ENCODE data around the gene PCDHAC2.

Gene PCDHAC2

DNA sequence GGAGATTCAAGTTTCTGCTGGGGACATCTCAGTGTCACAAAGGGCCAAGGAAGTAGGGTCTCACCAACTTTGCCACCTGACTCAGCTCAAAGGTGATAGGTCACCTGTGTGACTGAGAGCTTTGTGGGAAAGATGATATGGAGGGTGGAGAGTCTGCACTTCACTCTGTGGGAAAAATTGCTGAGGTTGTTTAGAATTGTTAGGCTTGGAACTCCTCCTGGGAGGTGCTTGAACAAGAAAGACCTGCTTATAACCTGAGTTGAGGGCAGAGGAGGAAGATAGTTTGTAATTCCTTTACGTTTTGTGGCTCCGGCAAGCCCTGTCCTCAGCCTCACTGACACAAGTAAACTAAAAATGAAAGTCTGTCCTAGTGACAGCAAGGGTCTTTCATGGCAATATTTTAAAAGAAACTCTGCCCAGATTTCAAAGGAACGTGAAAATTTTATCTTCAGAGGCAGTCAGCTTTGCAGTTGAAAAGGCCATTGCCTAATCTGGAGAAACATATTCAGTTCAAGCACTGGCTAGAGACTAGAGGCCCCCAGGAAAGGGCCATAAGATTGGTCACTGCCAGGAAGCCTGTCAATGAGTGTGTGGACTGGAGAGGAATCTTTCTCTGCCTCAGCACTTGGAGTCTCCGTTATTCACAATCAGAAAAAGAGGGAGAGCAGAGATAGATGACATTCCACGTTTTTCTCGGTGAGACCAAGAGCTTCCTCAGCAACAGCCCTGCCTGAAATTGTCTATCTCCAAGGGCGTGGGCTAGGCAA, 23.2 kb downstream of the PCDHAC2 start:
- DNase-seq, result no peak

DNA sequence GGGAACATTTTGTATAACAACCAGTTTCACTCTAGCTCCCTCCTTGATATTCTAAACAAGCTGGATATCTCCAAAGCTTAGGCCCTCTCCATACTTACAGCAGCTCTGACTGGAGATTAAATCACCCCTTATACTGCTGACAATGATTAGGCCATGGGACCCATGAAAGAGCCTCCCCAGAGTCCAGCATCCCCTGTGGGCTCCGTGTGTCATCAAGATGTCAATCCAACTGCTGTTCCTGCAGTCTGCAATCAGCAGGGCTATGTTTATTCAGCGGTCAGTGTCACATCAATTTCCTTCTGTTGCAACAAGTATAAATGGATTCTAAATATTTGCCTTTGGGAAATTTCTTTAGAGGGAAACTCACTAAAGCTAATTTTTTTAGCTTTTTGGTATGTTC, 26.6 kb downstream of the PCDHAC2 start:
- no peak for DNase-seq

DNA sequence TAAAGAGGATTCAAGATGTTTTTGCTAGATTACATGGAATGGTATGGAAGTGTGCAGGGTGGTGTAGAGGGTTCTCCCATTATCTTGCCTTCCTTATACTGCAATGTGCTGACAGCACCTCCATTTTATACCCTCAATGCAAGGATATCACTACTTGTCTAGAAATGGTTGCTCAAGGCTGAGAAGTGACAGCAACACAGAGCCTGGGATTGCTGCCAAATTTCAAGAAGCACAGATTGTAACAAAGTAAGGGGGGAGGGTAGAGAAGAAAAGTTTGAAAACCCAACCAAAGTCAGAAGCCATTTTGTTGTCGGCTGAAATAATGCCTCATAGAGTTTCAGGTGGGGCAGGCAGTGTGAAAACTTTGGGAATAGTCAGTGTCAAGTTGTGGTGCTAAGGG, 29.8 kb downstream of the PCDHAC2 start:
- no peak for DNase-seq

DNA sequence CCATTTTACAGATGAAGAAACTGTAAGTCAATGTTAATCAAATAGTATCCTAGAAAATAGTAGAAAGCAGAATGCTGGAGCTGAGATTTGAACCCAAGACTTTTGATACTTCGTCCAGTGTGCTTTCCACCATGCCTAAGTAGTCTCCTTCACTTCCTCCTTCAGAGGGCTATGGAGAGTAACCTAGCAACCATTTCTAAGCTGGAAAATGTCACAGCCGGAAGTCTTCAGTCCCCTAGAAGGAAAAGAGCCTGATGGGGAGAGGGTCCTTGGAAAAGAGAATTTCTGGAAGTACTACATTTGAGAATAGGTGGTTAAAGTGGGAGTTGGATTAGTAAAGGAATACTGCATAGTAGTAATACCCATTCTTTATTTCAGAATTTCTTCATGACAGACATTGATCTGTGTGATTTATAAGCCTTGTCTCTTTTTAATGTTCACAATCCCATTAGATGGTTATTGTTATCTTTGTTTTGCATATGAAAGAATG, 32.7 kb downstream of the PCDHAC2 start:
- DNase-seq, result no peak

DNA sequence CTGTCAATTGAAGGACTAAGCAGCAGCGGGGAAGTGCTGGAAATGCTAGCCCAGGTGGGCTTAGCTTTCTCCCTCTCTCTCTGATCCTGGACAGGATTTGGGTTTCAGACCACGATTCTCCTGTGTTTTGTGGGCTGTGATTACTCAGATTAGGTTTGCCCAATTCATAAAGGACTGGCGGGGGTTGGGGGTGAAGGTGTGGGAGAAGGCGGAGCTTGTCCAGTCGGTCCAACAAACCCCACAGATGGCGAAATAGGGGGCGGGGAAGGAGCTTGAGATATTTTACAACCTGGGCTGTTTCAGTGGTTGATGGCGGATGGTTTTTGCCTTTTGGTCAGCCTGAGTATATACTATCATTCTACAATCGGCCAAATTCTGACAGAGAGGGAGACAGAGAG, 35.2 kb downstream of the PCDHAC2 start:
- no peak for DNase-seq

DNA sequence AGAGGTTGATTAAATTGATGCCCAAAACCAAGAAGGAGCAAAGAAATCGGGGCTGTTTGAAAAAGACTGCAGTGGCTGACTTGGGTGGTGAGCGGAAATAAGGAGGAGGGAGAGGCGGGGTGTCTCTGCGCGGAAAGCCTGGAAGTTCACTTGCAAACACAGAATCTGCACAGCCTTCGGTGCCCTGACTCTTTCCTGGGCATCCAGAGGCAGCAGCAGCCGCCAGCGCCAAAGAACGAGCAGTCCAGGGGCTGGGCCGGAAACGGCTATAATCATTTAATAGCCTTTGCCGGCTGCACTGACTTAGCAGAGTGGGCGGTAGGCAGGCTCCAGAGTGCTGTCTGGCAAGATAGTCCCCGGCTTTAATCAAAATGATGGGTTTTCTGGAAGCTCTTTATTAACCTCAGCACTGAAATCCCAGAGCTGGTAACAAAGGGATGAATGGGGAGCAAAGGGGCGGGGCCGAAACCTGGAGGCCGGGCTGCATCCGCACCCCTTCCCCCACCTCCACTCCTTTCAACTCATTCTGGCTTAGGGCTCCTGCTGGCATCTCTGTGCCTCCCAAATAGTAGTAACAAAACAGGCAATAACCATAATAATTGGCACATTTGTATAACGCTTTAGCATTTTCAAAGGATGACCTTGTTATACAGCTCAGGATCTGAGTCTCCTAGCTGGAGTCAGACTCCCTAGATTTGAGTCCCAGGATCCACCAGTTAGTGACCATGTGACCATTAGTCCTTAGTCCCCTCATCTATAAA, 35.7 kb downstream of the PCDHAC2 start:
- DNase-seq, result peak; percentile 13

DNA sequence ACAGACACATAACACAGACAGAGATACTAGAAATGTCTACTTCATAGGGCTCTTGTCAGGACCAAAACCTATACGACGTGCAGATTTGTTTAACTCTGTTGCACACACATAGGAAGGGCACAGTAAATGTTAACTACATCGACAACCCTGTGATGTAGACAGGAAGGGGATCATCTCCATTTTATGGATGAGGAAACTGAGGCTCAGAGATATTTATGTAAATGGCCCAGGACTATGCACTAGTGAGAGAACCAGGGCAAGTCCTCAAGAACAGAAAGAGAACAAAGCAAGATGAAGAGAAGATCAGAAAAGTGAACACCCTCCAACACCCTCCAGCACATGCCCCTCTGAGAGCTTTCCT, 36.3 kb downstream of the PCDHAC2 start:
- DNase-seq, result no peak

DNA sequence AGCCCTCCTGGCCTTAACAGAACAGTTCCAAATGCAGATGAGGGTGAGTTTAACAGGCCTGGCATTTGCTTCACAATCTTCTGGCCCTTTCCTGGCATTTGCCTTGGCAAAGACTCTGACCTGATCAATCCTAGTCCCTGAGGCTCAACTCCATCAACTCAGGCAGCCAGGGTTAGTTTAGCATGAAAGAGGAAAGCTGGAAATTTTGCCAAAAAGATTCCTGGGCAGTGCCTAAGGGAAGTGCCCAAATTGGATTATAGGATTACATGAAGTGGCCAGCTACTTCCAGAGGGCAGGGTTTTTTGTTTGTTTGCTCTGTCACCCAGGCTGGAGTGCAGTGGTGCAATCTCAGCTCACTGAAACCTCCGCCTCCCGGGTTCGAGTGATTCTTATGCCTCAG, 36.8 kb downstream of the PCDHAC2 start:
- DNase-seq, result no peak

DNA sequence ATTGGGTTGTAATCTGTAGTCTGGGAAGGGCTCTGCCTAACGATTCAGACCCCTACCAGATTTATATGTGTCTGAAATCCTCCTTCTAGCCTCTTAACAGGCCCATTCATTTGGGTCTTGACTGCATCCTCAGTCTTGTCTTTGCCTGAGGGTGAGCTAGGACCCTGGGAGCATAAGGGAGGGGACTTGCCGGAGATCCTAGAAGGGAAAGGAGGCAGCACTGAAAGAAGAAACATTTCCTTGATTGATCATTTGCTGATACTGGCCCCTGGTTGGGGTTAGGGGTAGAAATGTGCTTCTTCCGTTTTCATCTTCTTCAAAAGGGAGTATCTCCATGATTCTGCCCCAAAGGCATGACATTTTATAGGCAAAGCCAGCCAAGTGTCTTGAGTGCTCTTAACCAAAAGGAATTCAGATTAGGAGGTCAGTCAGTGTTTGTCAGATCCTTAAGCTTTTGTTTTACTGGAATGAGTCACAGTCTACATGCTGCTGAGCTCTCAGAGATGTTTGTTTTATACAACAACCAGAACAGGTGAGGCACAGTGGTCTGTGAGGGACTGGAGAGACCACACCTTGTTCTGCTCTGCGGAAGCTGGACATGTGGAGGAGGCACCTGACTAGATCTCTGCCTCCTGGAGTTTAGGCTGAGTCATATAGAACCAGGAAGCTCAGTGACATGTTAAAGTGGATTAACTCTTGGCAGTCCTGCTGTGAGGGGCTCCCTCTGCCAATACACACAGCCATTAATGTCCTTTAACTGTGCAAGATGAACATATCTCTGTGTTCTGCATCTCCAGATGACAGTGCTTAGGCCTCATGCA, 37.7 kb downstream of the PCDHAC2 start:
- peak; percentile 58 for DNase-seq

DNA sequence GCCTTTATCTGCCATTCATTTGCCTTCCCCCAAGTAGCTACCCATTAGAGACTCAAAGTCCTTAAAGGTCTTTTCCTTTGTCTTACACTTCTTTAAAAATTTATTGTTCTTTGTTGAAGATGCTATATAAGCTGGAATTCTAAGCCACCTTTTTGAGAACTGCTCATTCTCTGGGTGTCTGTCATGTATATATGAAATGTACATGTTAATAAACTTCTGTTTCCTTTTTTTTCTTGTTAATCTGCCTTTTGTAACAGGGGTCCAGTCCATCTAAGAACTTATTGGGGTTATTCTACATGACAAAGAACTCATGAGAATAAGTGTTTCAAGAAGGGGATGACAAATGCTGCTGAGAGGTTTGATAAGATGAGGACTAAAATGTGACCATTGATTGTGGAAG, 41.5 kb downstream of the PCDHAC2 start:
- no peak for DNase-seq

DNA sequence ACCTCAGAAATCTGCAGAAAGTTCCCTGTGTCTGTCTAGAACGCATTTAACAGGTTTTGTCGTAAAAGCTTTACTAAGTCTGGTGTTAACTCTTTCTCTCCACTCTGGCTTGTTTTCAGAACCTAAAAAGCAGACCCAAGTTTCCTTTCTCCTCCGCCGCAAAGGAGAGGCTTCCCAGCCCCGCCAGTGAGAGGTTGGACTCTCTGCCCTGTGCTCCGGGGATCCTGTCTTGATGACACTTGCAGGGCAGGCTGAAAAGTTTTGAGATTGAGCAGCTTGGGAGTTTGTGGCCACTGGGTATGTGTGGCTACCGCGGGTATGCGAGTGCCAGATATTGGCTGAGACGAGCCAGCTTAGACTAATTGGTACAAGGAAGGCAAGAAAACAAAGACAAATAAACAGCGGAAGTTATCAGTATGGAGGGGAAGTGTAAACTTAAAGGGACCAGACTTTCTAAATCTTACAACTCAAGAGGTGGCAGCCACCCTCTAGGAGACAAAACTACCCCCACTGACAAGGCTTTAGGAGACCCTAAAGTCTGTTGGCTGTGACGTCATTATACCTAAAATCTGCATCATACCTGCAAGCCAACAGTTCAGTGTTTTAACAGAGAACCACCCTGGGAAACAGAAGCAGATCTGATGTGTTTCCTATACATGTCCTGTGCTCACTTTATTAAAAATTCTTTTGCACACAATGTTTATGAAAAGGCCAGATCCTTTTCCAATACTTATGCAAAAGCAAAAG, 43.9 kb downstream of the PCDHAC2 start:
- no peak for DNase-seq

DNA sequence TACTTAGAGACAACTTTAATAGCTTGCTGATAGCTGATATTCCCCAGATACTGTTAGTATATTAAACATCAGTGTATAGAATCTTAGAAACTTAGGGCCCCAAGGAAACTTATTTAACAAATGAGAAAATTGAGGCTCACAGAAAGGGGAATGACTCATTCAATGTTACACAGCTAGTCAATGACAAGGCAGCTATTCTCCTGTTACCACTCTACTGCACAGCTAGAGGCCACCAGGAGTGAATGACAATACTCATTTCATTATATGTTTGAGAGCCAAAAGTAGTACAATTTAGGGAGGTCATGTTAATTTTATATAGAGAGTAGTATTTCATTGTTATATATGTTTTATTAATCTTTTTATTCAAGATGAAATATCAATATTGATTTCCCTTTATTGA, 51.7 kb downstream of the PCDHAC2 start:
- DNase-seq, result no peak

Data from NCI-H2081 treated with DMSO at 0.1 percent for 48 hours (cell line).